ENCODE data around the gene GTF3C5.

Gene GTF3C5

DNA sequence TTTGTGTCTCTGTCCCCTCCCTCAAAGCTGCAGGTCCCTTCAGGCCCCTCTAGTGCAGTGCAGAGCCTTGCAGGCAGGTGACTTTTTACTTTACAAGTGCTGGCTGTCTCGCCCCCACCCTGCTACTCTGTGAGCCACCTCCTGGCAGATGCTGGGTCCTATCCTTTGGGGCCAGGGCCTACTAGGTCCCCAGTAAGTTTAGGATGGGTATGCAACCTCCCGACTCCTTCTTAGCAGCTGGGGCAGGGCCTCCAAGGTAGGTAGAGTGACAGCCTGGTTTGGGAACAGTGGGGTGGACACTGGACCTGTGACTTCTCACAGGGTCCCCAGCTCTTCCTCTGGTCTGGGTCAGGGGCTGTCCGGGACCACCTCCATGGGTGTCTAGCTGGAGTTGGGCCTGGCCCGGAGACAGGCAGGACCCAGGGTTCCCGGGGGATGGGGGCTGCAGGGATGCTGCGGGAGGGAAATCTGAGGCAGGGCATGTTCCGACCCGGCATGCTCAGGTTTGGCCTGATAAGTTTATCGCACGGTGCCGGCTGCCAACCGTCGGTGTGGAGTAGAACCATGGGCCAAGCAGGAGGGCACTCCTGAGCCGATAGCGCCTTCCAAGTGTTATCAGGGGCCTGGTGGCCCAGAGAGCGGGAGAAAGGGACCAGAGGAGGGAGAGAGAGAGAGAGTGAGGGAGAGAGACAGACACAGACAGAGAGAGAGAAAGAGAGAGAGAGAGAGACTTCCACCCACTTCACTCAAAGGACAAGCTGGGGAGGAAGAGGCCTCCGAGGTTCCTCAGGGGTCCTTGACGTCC lies 31.8 kb upstream of the GTF3C5 start:
- Histone ChIP-seq H3K4me3 (ENCODE audit: low read length) (no peak overlapping the region), H3K27ac (ENCODE audit: low read depth, low read length) (no peak overlapping the region), H4K8ac (ENCODE audit: low read depth, low read length) (no peak overlapping the region), H2BK15ac (replicated peaks; ENCODE audit: low read depth) (no peak overlapping the region), H3K27me3 (ENCODE audit: insufficient read depth, low read length, poor library complexity) (no peaks in the 10 kb centered on the region), H3K18ac (ENCODE audit: low read length) (no peak overlapping the region), H3K79me1 (ENCODE audit: low read length) (no peaks in the 10 kb centered on the region), H3K4me2 (ENCODE audit: low read length) (no peak overlapping the region), H2AK5ac (ENCODE audit: low read length) (no peak overlapping the region), H3K79me2 (ENCODE audit: control insufficient read depth, insufficient read depth, low read length) (no peaks in the 10 kb centered on the region), H3K4ac (ENCODE audit: low read depth, low read length) (no peak overlapping the region), H3K4me1 (ENCODE audit: control insufficient read depth, low read depth, low read length) (peaks cover 8% of the 10 kb centered on the region), H2BK120ac (ENCODE audit: low read depth, low read length) (no peak overlapping the region), H2BK5ac (ENCODE audit: low read length) (no peak overlapping the region), H3K9ac (ENCODE audit: low read length) (no peak overlapping the region), H3K23ac (ENCODE audit: low read length) (no peak overlapping the region), H3K56ac (ENCODE audit: low read length) (no peak overlapping the region), H4K5ac (ENCODE audit: low read length) (no peak overlapping the region), H3K36me3 (ENCODE audit: control insufficient read depth, insufficient read depth, low read length) (no peaks in the 10 kb centered on the region)
- no CpG with 5 or more reads among the region's 18 CpGs for WGBS (ENCODE audit: extremely low coverage, insufficient coverage, low lambda C conversion rate)
- DNase-seq: no peak

DNA sequence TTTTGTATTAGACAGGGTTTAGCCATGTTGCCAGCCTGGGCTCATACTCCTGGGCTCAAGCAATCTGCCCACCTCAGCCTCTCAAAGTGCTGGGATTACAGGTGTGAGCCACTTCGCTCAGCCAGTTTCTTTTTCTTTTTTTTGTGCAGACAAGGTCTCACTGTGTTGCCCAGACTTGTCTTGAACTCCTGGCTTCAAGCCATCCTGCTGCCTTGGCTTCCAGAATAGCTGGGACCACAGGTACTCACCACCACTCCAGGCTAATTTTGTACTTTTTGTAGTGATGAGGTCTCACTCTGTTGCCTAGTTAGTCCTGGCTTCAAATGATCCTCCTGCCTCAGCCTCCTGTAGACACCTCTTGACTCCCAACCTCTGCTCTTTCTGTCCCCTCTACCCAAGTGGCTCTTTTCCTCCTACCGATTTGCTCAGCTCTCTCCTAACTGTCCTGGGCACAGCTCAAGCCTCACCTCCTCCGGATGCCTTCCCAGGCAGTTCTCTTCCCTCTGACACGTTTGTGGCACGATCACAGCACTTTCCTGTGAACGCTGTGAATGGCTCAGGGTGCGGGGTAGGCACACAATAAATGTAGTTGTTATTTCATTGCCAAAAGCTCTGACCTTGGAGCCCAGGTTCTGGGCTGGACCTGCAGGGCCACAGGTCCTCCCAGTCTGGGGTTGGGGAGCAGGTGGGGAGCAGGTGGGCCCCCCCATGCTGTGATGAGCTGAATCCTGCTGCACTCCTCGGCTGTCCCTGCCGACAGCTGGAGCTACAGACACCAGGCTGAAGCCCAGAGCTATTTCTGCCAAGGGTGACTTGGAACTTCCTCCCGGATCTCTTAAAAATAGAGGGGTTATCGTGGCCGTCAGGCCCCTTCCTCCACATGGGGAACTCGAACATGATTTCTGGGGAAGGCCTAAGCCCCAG lies 28.4 kb upstream of the GTF3C5 start:
- Histone ChIP-seq H2BK5ac (ENCODE audit: low read length) (no peak overlapping the region), H3K56ac (ENCODE audit: low read length) (no peak overlapping the region), H3K4me3 (ENCODE audit: low read length) (no peak overlapping the region), H2AK5ac (ENCODE audit: low read length) (no peak overlapping the region), H2BK120ac (ENCODE audit: low read depth, low read length) (no peak overlapping the region), H3K79me1 (ENCODE audit: low read length) (no peaks in the 10 kb centered on the region), H3K4me2 (ENCODE audit: low read length) (no peak overlapping the region), H3K4ac (ENCODE audit: low read depth, low read length) (no peak overlapping the region), H2BK15ac (replicated peaks; ENCODE audit: low read depth) (no peak overlapping the region), H3K27ac (ENCODE audit: low read depth, low read length) (no peak overlapping the region), H3K4me1 (ENCODE audit: control insufficient read depth, low read depth, low read length) (peaks cover 11% of the 10 kb centered on the region), H3K23ac (ENCODE audit: low read length) (no peak overlapping the region), H3K9ac (ENCODE audit: low read length) (no peak overlapping the region), H4K8ac (ENCODE audit: low read depth, low read length) (no peak overlapping the region), H3K36me3 (ENCODE audit: control insufficient read depth, insufficient read depth, low read length) (no peaks in the 10 kb centered on the region), H3K18ac (ENCODE audit: low read length) (no peak overlapping the region), H3K79me2 (ENCODE audit: control insufficient read depth, insufficient read depth, low read length) (no peaks in the 10 kb centered on the region), H4K5ac (ENCODE audit: low read length) (no peak overlapping the region), H3K27me3 (ENCODE audit: insufficient read depth, low read length, poor library complexity) (no peaks in the 10 kb centered on the region)
- WGBS (ENCODE audit: extremely low coverage, insufficient coverage, low lambda C conversion rate): no CpG with 5 or more reads among the region's 13 CpGs
- no peak for DNase-seq

DNA sequence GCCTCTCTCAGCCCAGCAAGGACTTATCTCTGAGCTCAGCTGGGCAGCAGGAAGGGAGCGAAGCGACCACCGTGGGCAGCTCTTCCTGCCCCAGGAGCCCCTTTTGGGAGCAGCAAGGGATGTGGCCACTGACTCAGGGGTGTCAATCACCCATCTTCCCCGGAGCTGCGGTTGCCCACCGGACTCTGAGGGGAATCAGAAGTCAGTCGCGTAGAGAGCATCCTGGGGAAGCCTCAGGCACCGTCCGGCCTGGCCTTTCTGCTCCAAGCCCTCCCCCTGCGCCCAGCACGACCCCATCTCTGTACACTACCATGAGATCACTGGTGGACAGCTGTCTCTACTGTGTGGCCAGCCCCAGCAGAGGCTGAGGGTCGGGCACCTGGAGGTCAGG lies 27.7 kb upstream of the GTF3C5 start:
- peaks cover 11% of the 10 kb centered on the region for H3K4me1 ChIP-seq (ENCODE audit: control insufficient read depth, low read depth, low read length)
- H3K23ac ChIP-seq (ENCODE audit: low read length): no peak overlapping the region
- no peak overlapping the region for H2BK15ac ChIP-seq (replicated peaks; ENCODE audit: low read depth)
- no peaks in the 10 kb centered on the region for H3K36me3 ChIP-seq (ENCODE audit: control insufficient read depth, insufficient read depth, low read length)
- no peak overlapping the region for H3K4ac ChIP-seq (ENCODE audit: low read depth, low read length)
- WGBS (ENCODE audit: extremely low coverage, insufficient coverage, low lambda C conversion rate): no CpG with 5 or more reads among the region's 13 CpGs
- peak overlapping the region; percentile 3 for H3K18ac ChIP-seq (ENCODE audit: low read length)
- no peak overlapping the region for H4K5ac ChIP-seq (ENCODE audit: low read length)
- no peak overlapping the region for H3K56ac ChIP-seq (ENCODE audit: low read length)
- no peak overlapping the region for H3K27ac ChIP-seq (ENCODE audit: low read depth, low read length)
- H4K8ac ChIP-seq (ENCODE audit: low read depth, low read length): no peak overlapping the region
- H2AK5ac ChIP-seq (ENCODE audit: low read length): no peak overlapping the region
- no peak overlapping the region for H2BK5ac ChIP-seq (ENCODE audit: low read length)
- H3K27me3 ChIP-seq (ENCODE audit: insufficient read depth, low read length, poor library complexity): no peaks in the 10 kb centered on the region
- no peak overlapping the region for H3K4me3 ChIP-seq (ENCODE audit: low read length)
- no peak overlapping the region for H3K4me2 ChIP-seq (ENCODE audit: low read length)
- H2BK120ac ChIP-seq (ENCODE audit: low read depth, low read length): no peak overlapping the region
- no peaks in the 10 kb centered on the region for H3K79me2 ChIP-seq (ENCODE audit: control insufficient read depth, insufficient read depth, low read length)
- H3K9ac ChIP-seq (ENCODE audit: low read length): no peak overlapping the region
- no peak for DNase-seq
- no peaks in the 10 kb centered on the region for H3K79me1 ChIP-seq (ENCODE audit: low read length)

DNA sequence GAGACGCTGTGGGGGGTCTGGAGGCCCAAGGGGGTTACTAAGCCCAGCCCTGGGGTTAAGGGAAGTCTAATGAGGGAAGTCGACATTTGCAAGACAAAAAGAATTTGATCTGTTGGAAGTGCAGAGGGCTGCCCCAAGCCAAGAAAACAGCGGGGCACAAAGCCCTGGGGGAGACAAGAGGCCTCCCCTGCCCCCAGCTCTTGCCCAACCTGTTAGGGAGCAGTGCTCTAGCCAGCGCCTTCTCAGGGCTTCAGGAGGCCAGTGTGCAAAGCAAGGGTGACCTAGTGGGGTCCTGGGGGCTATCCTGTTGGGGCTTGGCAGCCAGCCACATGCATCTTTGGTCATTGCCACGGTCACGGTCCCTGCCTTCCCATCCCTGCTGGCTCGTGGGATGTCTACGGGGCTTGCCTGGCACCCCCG lies 27.1 kb upstream of the GTF3C5 start:
- Histone ChIP-seq H3K23ac (ENCODE audit: low read length) (no peak overlapping the region), H3K79me2 (ENCODE audit: control insufficient read depth, insufficient read depth, low read length) (no peaks in the 10 kb centered on the region), H4K8ac (ENCODE audit: low read depth, low read length) (no peak overlapping the region), H3K4ac (ENCODE audit: low read depth, low read length) (no peak overlapping the region), H3K9ac (ENCODE audit: low read length) (no peak overlapping the region), H2AK5ac (ENCODE audit: low read length) (peak overlapping the region; percentile 22), H3K4me1 (ENCODE audit: control insufficient read depth, low read depth, low read length) (peaks cover 11% of the 10 kb centered on the region), H2BK15ac (replicated peaks; ENCODE audit: low read depth) (no peak overlapping the region), H3K4me2 (ENCODE audit: low read length) (no peak overlapping the region), H2BK5ac (ENCODE audit: low read length) (no peak overlapping the region), H3K56ac (ENCODE audit: low read length) (peak overlapping the region; percentile 49), H3K27me3 (ENCODE audit: insufficient read depth, low read length, poor library complexity) (no peaks in the 10 kb centered on the region), H2BK120ac (ENCODE audit: low read depth, low read length) (no peak overlapping the region), H3K18ac (ENCODE audit: low read length) (peak overlapping the region; percentile 3), H3K79me1 (ENCODE audit: low read length) (no peaks in the 10 kb centered on the region), H3K4me3 (ENCODE audit: low read length) (no peak overlapping the region), H3K36me3 (ENCODE audit: control insufficient read depth, insufficient read depth, low read length) (no peaks in the 10 kb centered on the region), H3K27ac (ENCODE audit: low read depth, low read length) (no peak overlapping the region), H4K5ac (ENCODE audit: low read length) (no peak overlapping the region)
- peak; percentile 43 for DNase-seq
- WGBS (ENCODE audit: extremely low coverage, insufficient coverage, low lambda C conversion rate): no CpG with 5 or more reads among the region's 9 CpGs

DNA sequence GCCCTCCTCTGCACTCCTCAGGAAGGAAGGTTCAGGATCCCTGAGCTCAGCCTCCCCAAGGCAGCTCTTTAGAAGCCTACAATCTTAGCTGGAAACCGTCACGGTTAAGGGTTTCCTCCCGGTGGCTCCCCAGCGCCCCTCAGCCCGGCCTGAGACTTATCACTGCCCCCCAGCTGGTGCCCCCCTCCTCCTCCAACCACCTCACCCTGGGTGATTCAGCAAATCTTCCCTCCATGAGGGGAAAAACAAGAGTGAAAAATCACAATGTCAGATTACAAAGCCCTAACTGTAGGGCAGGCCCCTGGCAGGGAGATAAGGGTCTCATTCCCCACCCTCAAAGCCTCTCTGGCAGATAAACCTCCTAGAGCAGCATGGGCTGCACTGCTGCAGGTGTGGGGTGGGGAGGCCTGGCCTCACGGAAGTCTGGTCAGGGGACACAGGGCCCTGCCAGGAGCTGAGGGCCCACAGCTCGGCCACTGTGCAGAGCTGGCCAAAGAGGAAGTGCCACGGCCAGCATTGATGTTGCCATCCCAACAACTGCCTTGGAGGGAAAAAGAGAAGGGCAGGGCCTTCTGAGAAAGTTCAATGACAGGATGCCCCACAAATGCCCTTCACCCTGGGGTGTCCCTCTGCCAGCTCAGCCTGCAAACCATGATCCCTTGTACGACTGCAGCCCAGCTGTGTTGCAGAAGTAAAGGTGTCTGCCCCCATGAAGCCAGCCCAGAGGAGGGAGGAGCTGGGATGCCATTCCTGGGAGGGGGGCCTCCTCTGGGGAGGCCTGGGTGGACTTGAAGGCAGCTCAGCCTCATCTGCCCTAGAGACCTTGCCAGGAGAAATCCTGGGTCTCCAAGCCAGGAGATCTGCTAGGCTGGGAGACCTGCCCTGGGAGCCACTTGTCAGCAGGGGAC lies 26.5 kb upstream of the GTF3C5 start:
- no peaks in the 10 kb centered on the region for H3K79me2 ChIP-seq (ENCODE audit: control insufficient read depth, insufficient read depth, low read length)
- no peak overlapping the region for H3K4me2 ChIP-seq (ENCODE audit: low read length)
- H3K4me1 ChIP-seq (ENCODE audit: control insufficient read depth, low read depth, low read length): peaks cover 11% of the 10 kb centered on the region
- H2AK5ac ChIP-seq (ENCODE audit: low read length): no peak overlapping the region
- peak; percentile 47 for DNase-seq
- H3K36me3 ChIP-seq (ENCODE audit: control insufficient read depth, insufficient read depth, low read length): no peaks in the 10 kb centered on the region
- no CpG with 5 or more reads among the region's 9 CpGs for WGBS (ENCODE audit: extremely low coverage, insufficient coverage, low lambda C conversion rate)
- H3K79me1 ChIP-seq (ENCODE audit: low read length): no peaks in the 10 kb centered on the region
- H4K8ac ChIP-seq (ENCODE audit: low read depth, low read length): no peak overlapping the region
- no peak overlapping the region for H2BK120ac ChIP-seq (ENCODE audit: low read depth, low read length)
- no peak overlapping the region for H2BK5ac ChIP-seq (ENCODE audit: low read length)
- no peak overlapping the region for H3K18ac ChIP-seq (ENCODE audit: low read length)
- H3K56ac ChIP-seq (ENCODE audit: low read length): peak overlapping the region; percentile 49
- H3K27ac ChIP-seq (ENCODE audit: low read depth, low read length): no peak overlapping the region
- H3K4ac ChIP-seq (ENCODE audit: low read depth, low read length): no peak overlapping the region
- H3K9ac ChIP-seq (ENCODE audit: low read length): no peak overlapping the region
- H3K23ac ChIP-seq (ENCODE audit: low read length): no peak overlapping the region
- H3K27me3 ChIP-seq (ENCODE audit: insufficient read depth, low read length, poor library complexity): no peaks in the 10 kb centered on the region
- H4K5ac ChIP-seq (ENCODE audit: low read length): no peak overlapping the region
- H2BK15ac ChIP-seq (replicated peaks; ENCODE audit: low read depth): no peak overlapping the region
- H3K4me3 ChIP-seq (ENCODE audit: low read length): no peak overlapping the region

Data from mesendoderm (in vitro differentiated cells).